Liver (tissue), 9 donors: ENCODE results near the gene ILDR2. TPM values are rescaled to one million over a fixed set of nuclear protein-coding genes. Genes with fewer than 3 reads are reported as not detected.

Experiments used
- DNase-seq: peaks from one replicate; pipeline ENCODE4 v3.0.0-alpha.2; 2017; ENCODE audit warnings: low spot score
- H3K27ac ChIP-seq, 2 donors: one replicate each; pipeline ENCODE4 v1.7.0; 2013; ENCODE audit warnings: inconsistent platforms in 2 of 2, low read length in 2 of 2, control low read depth in 1 of 2, low read depth in 1 of 2, mild to moderate bottlenecking in 1 of 2
- H3K27me3 ChIP-seq, 4 donors: one replicate each; pipeline versions ENCODE4 v1.6.1 to v1.7.0; 2013; ENCODE audit warnings: low read length in 3 of 4, inconsistent platforms in 1 of 4, mild to moderate bottlenecking in 1 of 4, moderate library complexity in 1 of 4; ENCODE audit not compliant: control insufficient read depth in 4 of 4, insufficient read depth in 4 of 4
- H3K36me3 ChIP-seq, 4 donors: one replicate each; pipeline versions ENCODE4 v1.6.1 to v1.7.0; 2013; ENCODE audit warnings: low read length in 3 of 4, mild to moderate bottlenecking in 3 of 4, low read depth in 1 of 4, moderate library complexity in 1 of 4; ENCODE audit not compliant: control insufficient read depth in 4 of 4, insufficient read depth in 3 of 4
- H3K4me1 ChIP-seq, 4 donors: one replicate each; pipeline versions ENCODE4 v1.6.1 to v1.7.0; 2013; ENCODE audit warnings: low read length in 3 of 4, mild to moderate bottlenecking in 3 of 4, moderate library complexity in 1 of 4; ENCODE audit not compliant: control insufficient read depth in 4 of 4, insufficient read depth in 4 of 4
- H3K4me3 ChIP-seq, 3 donors: one replicate each; pipeline versions ENCODE4 v1.6.1 to v1.7.0; 2013; ENCODE audit warnings: low read length in 3 of 3, control low read depth in 1 of 3, low read depth in 1 of 3, mild to moderate bottlenecking in 1 of 3
- H3K9ac ChIP-seq, 2 donors: one replicate each; pipeline ENCODE4 v1.7.0; 2013; ENCODE audit warnings: low read length in 2 of 2, mild to moderate bottlenecking in 2 of 2, moderate library complexity in 2 of 2, control low read depth in 1 of 2, low read depth in 1 of 2
- H3K9me3 ChIP-seq, 4 donors: one replicate each; pipeline versions ENCODE4 v1.6.1 to v1.7.0; 2013; ENCODE audit warnings: low read length in 3 of 4; ENCODE audit not compliant: control insufficient read depth in 4 of 4
- ATF3 ChIP-seq: IDR thresholded peaks from 2 replicates; pipeline ENCODE4 v1.6.1; 2016; ENCODE audit warnings: antibody characterized with exemption
- CTCF ChIP-seq: fragments of 150-350 bp; IDR thresholded peaks from 2 replicates; pipeline ENCODE4 v1.5.1; 2017; ENCODE audit warnings: improper control_type of control experiment, low read depth, low read length; ENCODE audit not compliant: missing input control
- EGR1 ChIP-seq, 2 donors: IDR thresholded peaks; 2 replicates each; pipeline ENCODE4 v1.6.1; 2016 to 2018; ENCODE audit warnings: antibody characterized with exemption in 2 of 2, low read depth in 2 of 2
- FOXA2 ChIP-seq: IDR thresholded peaks from 2 replicates; pipeline ENCODE4 v1.6.1; 2016; ENCODE audit warnings: antibody characterized with exemption
- GABPA ChIP-seq, 2 donors: IDR thresholded peaks in 1 of 2; conservative IDR thresholded peaks in 1 of 2; 2 replicates each; pipeline ENCODE4 v1.6.1; 2016; ENCODE audit warnings: antibody characterized with exemption in 2 of 2, mild to moderate bottlenecking in 1 of 2, moderate library complexity in 1 of 2
- HNF4A ChIP-seq, 2 donors: conservative IDR thresholded peaks; 2 replicates each; pipeline ENCODE4 v1.6.1; 2016; ENCODE audit warnings: antibody characterized with exemption in 2 of 2, mild to moderate bottlenecking in 2 of 2
- HNF4G ChIP-seq: IDR thresholded peaks from 2 replicates; pipeline ENCODE4 v1.6.1; 2016; ENCODE audit warnings: antibody characterized with exemption
- JUND ChIP-seq, 2 donors: IDR thresholded peaks; 2 replicates each; pipeline ENCODE4 v1.6.1; 2016; ENCODE audit warnings: antibody characterized with exemption in 2 of 2
- MAX ChIP-seq: IDR thresholded peaks from 2 replicates; pipeline ENCODE4 v1.6.1; 2016; ENCODE audit warnings: antibody characterized with exemption
- NR2F2 ChIP-seq: IDR thresholded peaks from 2 replicates; pipeline ENCODE4 v1.6.1; 2016; ENCODE audit warnings: antibody characterized with exemption
- RAD21 ChIP-seq, 2 donors: IDR thresholded peaks; 2 replicates each; pipeline ENCODE4 v1.6.1; 2016; ENCODE audit warnings: antibody characterized with exemption in 2 of 2, mild to moderate bottlenecking in 2 of 2
- REST ChIP-seq: IDR thresholded peaks from 2 replicates; pipeline ENCODE4 v1.6.1; 2016; ENCODE audit warnings: antibody characterized with exemption, mild to moderate bottlenecking
- RXRA ChIP-seq, 2 donors: IDR thresholded peaks; 2 replicates each; pipeline ENCODE4 v1.6.1; 2017 to 2018; ENCODE audit warnings: antibody characterized with exemption in 2 of 2, mild to moderate bottlenecking in 1 of 2
- SP1 ChIP-seq: IDR thresholded peaks from 2 replicates; pipeline ENCODE4 v1.6.1; 2018; ENCODE audit warnings: antibody characterized with exemption, mild to moderate bottlenecking
- TAF1 ChIP-seq: conservative IDR thresholded peaks from 2 replicates; pipeline ENCODE4 v1.6.1; 2016; ENCODE audit warnings: antibody characterized with exemption, mild to moderate bottlenecking
- YY1 ChIP-seq: IDR thresholded peaks from 2 replicates; pipeline ENCODE4 v1.6.1; 2016; ENCODE audit warnings: antibody characterized with exemption, mild to moderate bottlenecking
- ZBTB33 ChIP-seq: IDR thresholded peaks from 2 replicates; pipeline ENCODE4 v1.6.1; 2016; ENCODE audit warnings: antibody characterized with exemption
- WGBS: extraction: QIAGEN DNeasy Blood & Tissue Kit; methylation state at CpG from one replicate; pipeline ENCODE4 v1.1.7; 2013; 5-methylcytosine and 5-hydroxymethylcytosine counted together
- polyA plus RNA-seq, 2 donors: library from polyadenylated mRNA; stranded (reverse) in 1 of 2; unstranded in 1 of 2; fragments of 200-250 nt in 1 of 2; fragments of >200 nt in 1 of 2; fragmentation: Nextera tagmentation in 1 of 2; extraction: Ambion mirVana in 1 of 2; gene quantifications; one replicate each; pipeline versions ENCODE4 v1.2.1 to v1.2.3, GENCODE V29; 2013 to 2015
- total RNA-seq, 2 donors: library from RNA; depleted of rRNA; stranded (reverse); fragments of >200 nt; gene quantifications; one replicate each; pipeline ENCODE4 v1.2.3, GENCODE V29; 2014
- donor health status: healthy.
- donor health status: healthy.
- donor health status: healthy.
- donor health status: healthy.
- donor health status: healthy.

ILDR2 gene
- total and polyA plus RNA-seq, 4 donors, result 0.09 to 7.4 (median 0.44) TPM

- Histone ChIP-seq H3K27me3 (no peaks in the 10 kb centered on the region), H3K27ac (no peak overlapping the region), H3K9ac (no peak overlapping the region), H3K9me3 (no peaks in the 10 kb centered on the region), H3K4me3 (no peak overlapping the region), H3K36me3 (no peaks in the 10 kb centered on the region), H3K4me1 (no peaks in the 10 kb centered on the region)
- DNase-seq, result no peak
- no peak for TF ChIP-seq EGR1 (IDR thresholded peaks at IDR 0.05; ENCODE audit: low read depth in 2 of 2)
- TF ChIP-seq ZBTB33, result no peak
- TF ChIP-seq HNF4A (conservative IDR thresholded peaks at IDR 0.05), result no peak
- no peak for TF ChIP-seq YY1
- no peak for TF ChIP-seq REST
- TF ChIP-seq JUND (IDR thresholded peaks at IDR 0.05), result no peak
- no peak for TF ChIP-seq RXRA (IDR thresholded peaks at IDR 0.05)
- no peak for TF ChIP-seq SP1
- TF ChIP-seq MAX, result no peak
- TF ChIP-seq NR2F2, result no peak
- TF ChIP-seq FOXA2, result no peak
- no peak for TF ChIP-seq CTCF
- TF ChIP-seq HNF4G, result no peak
- no peak for TF ChIP-seq ATF3
- TF ChIP-seq TAF1, result no peak
- no peak for TF ChIP-seq GABPA (IDR thresholded peaks at IDR 0.05 in 1 of 2, conservative IDR thresholded peaks at IDR 0.05 in 1 of 2)
- 91% methylated on average over 4 of the region's 4 CpGs for WGBS
Measured at GRCh38 chr1:166907051-166907450, 68.3 kb downstream of the ILDR2 start.

GRCh38 chr1:166906647-166907046 lies 68.7 kb downstream of the ILDR2 start:
- TF ChIP-seq RXRA (IDR thresholded peaks at IDR 0.05) (no peak), ATF3 (no peak), SP1 (no peak), HNF4A (conservative IDR thresholded peaks at IDR 0.05) (no peak), TAF1 (no peak), NR2F2 (no peak), YY1 (no peak), EGR1 (IDR thresholded peaks at IDR 0.05; ENCODE audit: low read depth in 2 of 2) (no peak), JUND (IDR thresholded peaks at IDR 0.05) (no peak), GABPA (IDR thresholded peaks at IDR 0.05 in 1 of 2, conservative IDR thresholded peaks at IDR 0.05 in 1 of 2) (no peak), RAD21 (IDR thresholded peaks at IDR 0.05) (no peak), CTCF (no peak)

More at GRCh38 chr1:166906647-166907046, 68.7 kb downstream of the ILDR2 start:
- DNase-seq, result no peak
- no peak overlapping the region for H3K9ac ChIP-seq
- no peak overlapping the region for H3K4me3 ChIP-seq
- no peak overlapping the region for H3K27ac ChIP-seq
- no peaks in the 10 kb centered on the region for H3K36me3 ChIP-seq
- WGBS, result 89% methylated on average over 3 of the region's 3 CpGs
- H3K27me3 ChIP-seq, result no peaks in the 10 kb centered on the region
- no peaks in the 10 kb centered on the region for H3K4me1 ChIP-seq
- H3K9me3 ChIP-seq, result no peaks in the 10 kb centered on the region
